ENCODE results near the gene SLC28A3. TPM values are rescaled to one million over a fixed set of nuclear protein-coding genes. Genes with fewer than 3 reads are reported as not detected.

The SLC28A3 gene
- total and polyA plus RNA-seq, 2 donors (not counting 3 experiments of a cell fraction or from before 2014, with no cell fraction given), result not detected

GRCh38 chr9:84251921-84252320 lies 88.6 kb downstream of the SLC28A3 start:
- Histone ChIP-seq H3K27ac (ENCODE audit: insufficient read depth, low read depth, low read length) (no peak overlapping the region), H3K9me3 (replicated peaks; ENCODE audit: control insufficient read depth, insufficient read depth, low read length) (no peaks in the 10 kb centered on the region), H3K4me1 (ENCODE audit: control insufficient read depth, extremely low read depth, insufficient read depth, low read length) (no peaks in the 10 kb centered on the region), H3K79me2 (ENCODE audit: control insufficient read depth, insufficient read depth, low read length) (no peaks in the 10 kb centered on the region), H2AFZ (ENCODE audit: low read depth, low read length) (no peak overlapping the region), H3K27me3 (ENCODE audit: control insufficient read depth in 2 of 2, insufficient read depth in 2 of 2, low read length in 2 of 2) (no peaks in the 10 kb centered on the region), H3K9me1 (replicated peaks; ENCODE audit: control insufficient read depth, extremely low read depth, insufficient read depth, low read length) (no peaks in the 10 kb centered on the region), H3K4me3 (replicated peaks in 1 of 3; ENCODE audit: insufficient read depth in 1 of 3, low read depth in 1 of 3, low read length in 3 of 3) (no peak overlapping the region), H3K36me3 (ENCODE audit: control insufficient read depth in 2 of 2, extremely low read depth in 1 of 2, insufficient read depth in 2 of 2, low read length in 2 of 2) (no peaks in the 10 kb centered on the region), H3K4me2 (ENCODE audit: insufficient read depth, low read length) (no peak overlapping the region), H4K20me1 (replicated peaks; ENCODE audit: control insufficient read depth, extremely low read depth, insufficient read depth, low read length) (no peaks in the 10 kb centered on the region), H3K9ac (replicated peaks; ENCODE audit: extremely low read depth, insufficient read depth, low read length) (no peak overlapping the region)
- dilution Hi-C loops (cut with MboI; ENCODE audit: extremely low pct_ligation_motif_present, low sequenced_read_pairs) (no loop called here), intact Hi-C loops (cut with micrococcal nuclease) (no loop called here)
- no peak for TF ChIP-seq CTCF (IDR thresholded peaks at IDR 0.05; ENCODE audit: extremely low read depth in 1 of 2, insufficient read depth in 1 of 2, low read depth in 1 of 2, low read length in 2 of 2)
- no peak for TF ChIP-seq MAX (IDR thresholded peaks at IDR 0.05; ENCODE audit: insufficient read depth, insufficient read length)
- TF ChIP-seq MYC (IDR thresholded peaks at IDR 0.05; ENCODE audit: low read depth, low read length), result no peak
- TF ChIP-seq EZH2 (IDR thresholded peaks at IDR 0.05; ENCODE audit: borderline replicate concordance, low read depth, low read length, severe bottlenecking), result no peak
- TF ChIP-seq POLR2AphosphoS5 (IDR thresholded peaks at IDR 0.05; ENCODE audit: insufficient read depth, low read depth, low read length), result no peak
- no peak for TF ChIP-seq FOS (IDR thresholded peaks at IDR 0.05; ENCODE audit: borderline replicate concordance, insufficient read depth, low read length)
- no TSS peak for BruUV-seq (replicated peaks)
- ChIA-PET POLR2A (no interaction called here), CTCF (interaction anchor here (1.2 kb wide), 1 partner anchor 37 kb away, joined by 3 read pairs; no protein-coding TSS in a partner anchor)
- no peak for DNase-seq (ENCODE audit: low read depth, low spot score)
- no peak for FAIRE-seq
